PC-3 (cell line): Measurements from ENCODE around the gene LAMA2. TPM values are rescaled to one million over a fixed set of nuclear protein-coding genes. Genes with fewer than 3 reads are reported as not detected.

Experiments
- ATAC-seq: fragments of 200-7000 bp; cut with Tn5 transposase; 2 replicates; pipeline ENCODE4 v1.9.1; 2020; ENCODE audit warnings: mild to moderate bottlenecking, moderate library complexity
- BruUV-seq: library from RNA; stranded (reverse); fragments of 400-500 nt; replicated peaks from 2 replicates; lab custom pipeline; 2021; lab: Mats Ljungman, UMichigan
- CTCF ChIA-PET: fragments of 300-600 bp; sonication (Branson Sonifier 250); formaldehyde crosslinking; loops from one replicate; lab custom pipeline; 2022; ENCODE audit warnings: antibody characterized with exemption; lab: Charles Lee
- POLR2A ChIA-PET: fragments of 300-600 bp; sonication (Branson Sonifier 250); formaldehyde crosslinking; loops from one replicate; lab custom pipeline; 2022; ENCODE audit warnings: antibody characterized with exemption; ENCODE audit not compliant: unreplicated experiment; lab: Charles Lee
- DNase-seq: peaks from one replicate; pipeline ENCODE4 v3.0.0-alpha.2; 2015
- H2AFZ ChIP-seq: fragments of 300-600 bp; sonication (generic); 2 replicates; pipeline ENCODE4 v1.6.0; 2016; ENCODE audit warnings: antibody characterized with exemption, low read length
- H3F3A ChIP-seq: fragments of 300-600 bp; sonication (generic); one replicate; pipeline ENCODE4 v1.6.0; 2017; ENCODE audit warnings: antibody characterized with exemption, low read length, control low read depth, mild to moderate bottlenecking; ENCODE audit not compliant: unreplicated experiment
- H3K27ac ChIP-seq: fragments of 300-600 bp; sonication (generic); 2 replicates; pipeline ENCODE4 v1.5.1; 2016; ENCODE audit warnings: mild to moderate bottlenecking, low read length
- H3K27me3 ChIP-seq: fragments of 300-600 bp; sonication (generic); 2 replicates; pipeline ENCODE4 v1.6.1; 2016; ENCODE audit warnings: low read length, mixed read lengths
- H3K36me3 ChIP-seq: fragments of 300-600 bp; sonication (generic); 2 replicates; pipeline ENCODE4 v1.6.1; 2016; ENCODE audit warnings: low read depth, mixed run types, low read length, mixed read lengths
- H3K4me1 ChIP-seq: fragments of 300-600 bp; sonication (generic); 2 replicates; pipeline ENCODE4 v1.5.1; 2016; ENCODE audit warnings: low read length; ENCODE audit not compliant: insufficient read depth
- H3K4me2 ChIP-seq: fragments of 300-600 bp; sonication (generic); 2 replicates; pipeline ENCODE4 v1.6.0; 2016; ENCODE audit warnings: low read length
- H3K4me3 ChIP-seq: fragments of 300-600 bp; sonication (generic); 2 replicates; pipeline ENCODE4 v1.5.1; 2016; ENCODE audit warnings: mild to moderate bottlenecking, low read length, mixed read lengths
- H3K79me2 ChIP-seq: fragments of 300-600 bp; sonication (generic); 2 replicates; pipeline ENCODE4 v1.6.1; 2017; ENCODE audit warnings: low read length, mixed read lengths
- H3K9ac ChIP-seq: fragments of 300-600 bp; sonication (generic); 2 replicates; pipeline ENCODE4 v1.6.0; 2016; ENCODE audit warnings: mild to moderate bottlenecking, low read length
- H3K9me2 ChIP-seq: fragments of 300-600 bp; sonication (generic); replicated peaks from 2 replicates; pipeline ENCODE4 v1.6.1; 2016; ENCODE audit warnings: mixed run types, low read length, mixed read lengths
- H3K9me3 ChIP-seq: fragments of 300-600 bp; sonication (generic); 2 replicates; pipeline ENCODE4 v1.6.1; 2016; ENCODE audit warnings: low read length, mixed read lengths
- H4K20me1 ChIP-seq: fragments of 300-600 bp; sonication (generic); 2 replicates; pipeline ENCODE4 v1.6.1; 2016; ENCODE audit warnings: low read length, mixed read lengths
- EZH2 ChIP-seq: fragments of 300-600 bp; sonication (generic); IDR thresholded peaks from one replicate; pipeline ENCODE4 v1.6.1; 2017; ENCODE audit warnings: antibody characterized with exemption, mild to moderate bottlenecking, low read length; ENCODE audit not compliant: unreplicated experiment
- EZH2phosphoT487 ChIP-seq: fragments of 300-600 bp; sonication (generic); IDR thresholded peaks from 2 replicates; pipeline ENCODE4 v1.6.1; 2018; ENCODE audit warnings: mild to moderate bottlenecking, antibody characterized with exemption, low read length, borderline replicate concordance
- intact Hi-C: fragments of 100-400 bp; cut with micrococcal nuclease; formaldehyde crosslinking; loops from 2 replicates; pipeline ENCODE4 v1.9.0; 2023
- total RNA-seq: library from RNA; depleted of rRNA; stranded (reverse); fragments of >200 nt; gene quantifications from 2 replicates; pipeline ENCODE4 v1.2.3, GENCODE V29; 2014
- TF ChIP-seq, protein P1 (sequence below): fragments of 300-600 bp; sonication (generic); conservative IDR thresholded peaks from 2 replicates; pipeline ENCODE4 v1.5.1; 2017; ENCODE audit warnings: antibody characterized with exemption, low read depth, mild to moderate bottlenecking, low read length

Gene LAMA2
- total RNA-seq, 1 experiment from 2014 or later = 0.22 TPM

DNA sequence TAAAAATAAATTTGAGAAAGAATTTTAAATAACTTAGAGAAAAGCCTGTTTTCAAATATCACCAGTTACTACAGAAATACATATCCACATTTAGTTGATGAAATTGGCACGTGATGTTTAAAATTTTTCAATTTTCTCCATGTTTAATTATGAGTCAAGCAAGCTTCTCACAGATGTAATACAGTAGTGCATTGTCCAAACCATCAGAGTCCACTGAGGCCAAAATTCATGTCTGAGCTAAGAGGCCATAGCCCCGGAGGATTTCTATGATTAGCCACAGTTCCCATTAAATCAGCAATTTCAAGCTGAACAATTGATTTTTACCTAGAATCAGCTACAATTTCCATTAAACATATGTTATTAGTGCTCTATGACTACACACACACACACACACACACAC, 387.0 kb downstream of the LAMA2 start:
- no peaks in the 10 kb centered on the region for H3K9me2 ChIP-seq
- no peaks in the 10 kb centered on the region for H3F3A ChIP-seq
- no peaks in the 10 kb centered on the region for H3K27me3 ChIP-seq
- no peaks in the 10 kb centered on the region for H3K79me2 ChIP-seq
- no peaks in the 10 kb centered on the region for H4K20me1 ChIP-seq
- H3K4me3 ChIP-seq = no peak overlapping the region
- H3K4me2 ChIP-seq = no peak overlapping the region
- TF ChIP-seq EZH2 (no peak), EZH2phosphoT487 (no peak)
- TF ChIP-seq, protein P1, sequence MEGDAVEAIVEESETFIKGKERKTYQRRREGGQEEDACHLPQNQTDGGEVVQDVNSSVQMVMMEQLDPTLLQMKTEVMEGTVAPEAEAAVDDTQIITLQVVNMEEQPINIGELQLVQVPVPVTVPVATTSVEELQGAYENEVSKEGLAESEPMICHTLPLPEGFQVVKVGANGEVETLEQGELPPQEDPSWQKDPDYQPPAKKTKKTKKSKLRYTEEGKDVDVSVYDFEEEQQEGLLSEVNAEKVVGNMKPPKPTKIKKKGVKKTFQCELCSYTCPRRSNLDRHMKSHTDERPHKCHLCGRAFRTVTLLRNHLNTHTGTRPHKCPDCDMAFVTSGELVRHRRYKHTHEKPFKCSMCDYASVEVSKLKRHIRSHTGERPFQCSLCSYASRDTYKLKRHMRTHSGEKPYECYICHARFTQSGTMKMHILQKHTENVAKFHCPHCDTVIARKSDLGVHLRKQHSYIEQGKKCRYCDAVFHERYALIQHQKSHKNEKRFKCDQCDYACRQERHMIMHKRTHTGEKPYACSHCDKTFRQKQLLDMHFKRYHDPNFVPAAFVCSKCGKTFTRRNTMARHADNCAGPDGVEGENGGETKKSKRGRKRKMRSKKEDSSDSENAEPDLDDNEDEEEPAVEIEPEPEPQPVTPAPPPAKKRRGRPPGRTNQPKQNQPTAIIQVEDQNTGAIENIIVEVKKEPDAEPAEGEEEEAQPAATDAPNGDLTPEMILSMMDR = no peak
- H3K4me1 ChIP-seq = no peaks in the 10 kb centered on the region
- no peaks in the 10 kb centered on the region for H3K9me3 ChIP-seq
- no peak overlapping the region for H3K27ac ChIP-seq
- ChIA-PET CTCF (no interaction called here), POLR2A (no interaction called here)
- no peak for ATAC-seq
- intact Hi-C loops = no loop called here
- H3K9ac ChIP-seq = no peak overlapping the region
- H2AFZ ChIP-seq = no peak overlapping the region
- no peaks in the 10 kb centered on the region for H3K36me3 ChIP-seq
- BruUV-seq = no TSS peak
- DNase-seq = no peak

DNA sequence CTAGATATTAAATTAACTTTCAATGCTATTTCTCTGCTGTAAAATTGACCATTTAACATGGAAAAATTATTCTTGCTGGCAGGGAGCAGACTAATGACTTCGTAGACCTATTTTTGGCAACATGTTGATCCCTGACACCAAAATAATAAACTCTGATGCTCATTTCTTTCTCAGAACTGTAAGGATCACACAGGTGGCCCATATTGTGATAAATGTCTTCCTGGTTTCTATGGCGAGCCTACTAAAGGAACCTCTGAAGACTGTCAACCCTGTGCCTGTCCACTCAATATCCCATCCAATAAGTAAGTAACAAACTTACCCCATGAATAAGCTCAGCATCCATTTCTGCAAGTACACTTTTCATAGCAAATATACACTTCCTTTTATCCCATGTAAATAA, 387.5 kb downstream of the LAMA2 start:
- no peak overlapping the region for H3K4me2 ChIP-seq

DNA sequence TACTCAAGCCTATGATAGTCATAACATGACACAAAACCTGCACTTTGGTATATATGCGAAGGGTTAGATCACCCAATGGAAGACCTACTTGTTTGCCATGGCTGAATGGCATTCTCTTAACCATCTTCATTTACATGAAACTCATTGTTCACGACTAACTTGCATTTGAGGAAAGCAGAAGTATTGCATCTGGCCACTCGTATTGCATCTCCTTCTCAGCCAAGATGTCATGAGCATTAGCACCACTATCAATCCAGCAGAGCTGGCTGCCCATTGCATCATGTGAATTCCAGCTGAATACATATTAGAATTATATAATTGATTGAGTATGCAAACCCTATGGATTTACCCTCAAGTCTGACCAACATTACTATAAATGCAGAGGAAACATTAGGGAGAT, 390.2 kb downstream of the LAMA2 start:
- Histone ChIP-seq H3K9ac (no peak overlapping the region), H3K4me2 (no peak overlapping the region), H2AFZ (no peak overlapping the region), H3K4me1 (no peaks in the 10 kb centered on the region), H3K79me2 (no peaks in the 10 kb centered on the region), H3K9me2 (no peaks in the 10 kb centered on the region), H3K9me3 (no peaks in the 10 kb centered on the region), H3K27me3 (no peaks in the 10 kb centered on the region), H3F3A (no peaks in the 10 kb centered on the region), H3K36me3 (no peaks in the 10 kb centered on the region), H4K20me1 (no peaks in the 10 kb centered on the region), H3K27ac (no peak overlapping the region), H3K4me3 (no peak overlapping the region)
- ATAC-seq (no peak), DNase-seq (no peak)
- no peak for TF ChIP-seq EZH2phosphoT487
- TF ChIP-seq, protein P1 = no peak
- ChIA-PET CTCF (no interaction called here), POLR2A (no interaction called here)
- intact Hi-C loops = no loop called here
- no TSS peak for BruUV-seq

More for the DNA sequence above, 387.5 kb downstream of the LAMA2 start:
- no peak overlapping the region for H3K4me3 ChIP-seq
- no peak overlapping the region for H2AFZ ChIP-seq
- H3K27me3 ChIP-seq = no peaks in the 10 kb centered on the region
- H3K36me3 ChIP-seq = no peaks in the 10 kb centered on the region
- H3F3A ChIP-seq = no peaks in the 10 kb centered on the region
- H3K27ac ChIP-seq = no peak overlapping the region
- intact Hi-C loops = no loop called here
- no peaks in the 10 kb centered on the region for H3K9me3 ChIP-seq
- H4K20me1 ChIP-seq = no peaks in the 10 kb centered on the region
- TF ChIP-seq EZH2 (no peak), EZH2phosphoT487 (no peak)
- TF ChIP-seq, protein P1 = no peak
- H3K9me2 ChIP-seq = no peaks in the 10 kb centered on the region
- ChIA-PET POLR2A (no interaction called here), CTCF (no interaction called here)
- DNase-seq = no peak
- H3K4me1 ChIP-seq = no peaks in the 10 kb centered on the region
- no peak for ATAC-seq
- H3K79me2 ChIP-seq = no peaks in the 10 kb centered on the region
- BruUV-seq = no TSS peak
- H3K9ac ChIP-seq = no peak overlapping the region
